Prostate gland (tissue), 2 donors: ENCODE results near the gene PDE8B. TPM values are rescaled to one million over a fixed set of nuclear protein-coding genes. Genes with fewer than 3 reads are reported as not detected.

Experiments
- DNase-seq: peaks from one replicate; pipeline ENCODE4 v3.0.0-alpha.2; 2019; ENCODE audit warnings: low spot score
- H3K27ac ChIP-seq, 2 donors: fragments of 200-600 bp; sonication (generic); 2 replicates each; pipeline ENCODE4 v1.5.1; 2017 to 2019
- H3K27me3 ChIP-seq: fragments of 200-600 bp; sonication (generic); replicated peaks from 2 replicates; pipeline ENCODE4 v1.5.1; 2019; ENCODE audit not compliant: insufficient read depth
- H3K36me3 ChIP-seq, 2 donors: fragments of 200-600 bp; sonication (generic); 1 replicate in 1 of 2; 2 replicates in 1 of 2; pipeline versions ENCODE4 v1.5.1 to v1.8.1; 2017 to 2019
- H3K4me1 ChIP-seq: fragments of 200-600 bp; sonication (generic); replicated peaks from 2 replicates; pipeline ENCODE4 v1.5.1; 2019
- H3K4me3 ChIP-seq, 2 donors: fragments of 200-600 bp; sonication (generic); 2 replicates each; pipeline ENCODE4 v1.5.1; 2017 to 2019
- H3K9me3 ChIP-seq: fragments of 200-600 bp; sonication (generic); 2 replicates; pipeline ENCODE4 v1.5.1; 2017
- POLR2A ChIP-seq: fragments of 450-650 bp; IDR thresholded peaks from one replicate; pipeline ENCODE4 v1.6.1; 2016; ENCODE audit warnings: antibody characterized with exemption, mild to moderate bottlenecking
- POLR2AphosphoS5 ChIP-seq: sonication (generic); formaldehyde crosslinking; IDR thresholded peaks from one replicate; pipeline ENCODE4 v1.6.1; 2017; ENCODE audit warnings: antibody characterized with exemption
- WGBS: methylation state at CpG from one replicate; pipeline ENCODE4 v1.1.5; 2018; 5-methylcytosine and 5-hydroxymethylcytosine counted together
- intact Hi-C: fragments of 100-400 bp; cut with DNase I; formaldehyde crosslinking; loops from one replicate; pipeline ENCODE4 v1.14.2; 2022
- total RNA-seq, 2 donors: library from RNA; depleted of rRNA; stranded (reverse); fragments of >200 nt; gene quantifications; one replicate each; pipeline ENCODE4 v1.1.0, GENCODE V29; 2016
- TF ChIP-seq, protein P1 (sequence below), 4 experiments: fragments of 200-600 bp in 2 of 4; fragments of 450-650 bp in 2 of 4; sonication (generic) in 2 of 4; IDR thresholded peaks; 1 replicate in 3 of 4; 2 replicates in 1 of 4; pipeline ENCODE4 v1.5.1; 2016 to 2019; ENCODE audit warnings: antibody characterized with exemption in 4 of 4, mild to moderate bottlenecking in 2 of 4, moderate library complexity in 2 of 4

PDE8B gene
- total RNA-seq, 2 donors from 2014 or later, result 25.6 to 66.0 TPM

DNA sequence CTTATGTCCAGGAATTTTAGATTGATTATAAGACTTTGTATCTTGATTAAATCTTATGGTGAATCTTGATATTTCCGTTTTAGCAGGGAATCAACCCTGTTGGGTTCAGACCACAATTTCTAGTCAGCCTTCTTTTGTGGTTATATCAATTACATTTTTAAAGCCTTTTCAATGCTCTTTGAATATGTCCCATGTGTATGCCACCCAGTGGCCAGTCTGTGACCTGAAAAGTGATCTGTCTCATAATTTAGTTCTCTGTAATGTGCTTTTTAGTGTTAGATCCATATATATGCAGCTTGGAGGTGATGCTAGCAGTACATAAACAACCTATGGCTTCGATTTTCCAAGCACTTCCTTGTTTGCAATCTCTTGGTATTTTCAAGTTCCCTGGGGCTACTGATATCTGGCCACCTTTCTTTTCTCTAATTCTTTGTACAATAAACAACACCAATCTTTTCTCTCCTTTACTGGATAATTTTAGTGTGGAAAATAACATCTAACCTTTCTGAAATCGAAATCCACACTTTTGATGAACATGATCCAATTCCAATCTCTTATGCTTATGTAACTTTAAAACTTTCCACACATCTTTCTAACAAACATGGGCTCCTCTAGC is 28.8 kb downstream of the PDE8B start:
- no peak overlapping the region for H3K27ac ChIP-seq
- 77% methylated on average over 3 of the region's 3 CpGs for WGBS
- H3K9me3 ChIP-seq, result no peaks in the 10 kb centered on the region
- no peaks in the 10 kb centered on the region for H3K27me3 ChIP-seq
- intact Hi-C loops, result no loop called here
- no peak for DNase-seq
- TF ChIP-seq, protein P1, sequence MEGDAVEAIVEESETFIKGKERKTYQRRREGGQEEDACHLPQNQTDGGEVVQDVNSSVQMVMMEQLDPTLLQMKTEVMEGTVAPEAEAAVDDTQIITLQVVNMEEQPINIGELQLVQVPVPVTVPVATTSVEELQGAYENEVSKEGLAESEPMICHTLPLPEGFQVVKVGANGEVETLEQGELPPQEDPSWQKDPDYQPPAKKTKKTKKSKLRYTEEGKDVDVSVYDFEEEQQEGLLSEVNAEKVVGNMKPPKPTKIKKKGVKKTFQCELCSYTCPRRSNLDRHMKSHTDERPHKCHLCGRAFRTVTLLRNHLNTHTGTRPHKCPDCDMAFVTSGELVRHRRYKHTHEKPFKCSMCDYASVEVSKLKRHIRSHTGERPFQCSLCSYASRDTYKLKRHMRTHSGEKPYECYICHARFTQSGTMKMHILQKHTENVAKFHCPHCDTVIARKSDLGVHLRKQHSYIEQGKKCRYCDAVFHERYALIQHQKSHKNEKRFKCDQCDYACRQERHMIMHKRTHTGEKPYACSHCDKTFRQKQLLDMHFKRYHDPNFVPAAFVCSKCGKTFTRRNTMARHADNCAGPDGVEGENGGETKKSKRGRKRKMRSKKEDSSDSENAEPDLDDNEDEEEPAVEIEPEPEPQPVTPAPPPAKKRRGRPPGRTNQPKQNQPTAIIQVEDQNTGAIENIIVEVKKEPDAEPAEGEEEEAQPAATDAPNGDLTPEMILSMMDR (IDR thresholded peaks at IDR 0.05), result peak in 1 of 4 experiments; percentile 34
- TF ChIP-seq POLR2A (no peak), POLR2AphosphoS5 (no peak)
- H3K4me1 ChIP-seq, result no peaks in the 10 kb centered on the region
- no peaks in the 10 kb centered on the region for H3K36me3 ChIP-seq
- H3K4me3 ChIP-seq, result no peak overlapping the region

DNA sequence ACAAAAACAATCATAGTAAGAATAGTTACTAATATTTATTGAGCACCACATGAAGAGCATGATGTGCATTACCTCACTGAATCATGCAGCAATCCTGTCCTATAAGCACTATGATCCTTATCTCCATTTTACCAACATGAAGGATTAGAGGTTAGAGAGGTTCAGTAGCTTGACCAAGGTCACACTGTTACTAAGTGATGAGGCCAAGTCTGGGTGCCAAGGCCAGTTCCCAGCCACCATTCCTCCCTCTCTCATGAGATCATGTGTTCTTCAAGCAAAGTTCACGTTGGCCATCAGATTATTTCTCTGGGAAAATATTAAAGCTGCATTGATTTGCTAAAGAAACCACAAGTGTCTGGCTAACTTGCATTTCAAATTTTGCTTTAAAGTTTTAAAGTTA is 31.0 kb downstream of the PDE8B start:
- DNase-seq, result no peak
- Histone ChIP-seq H3K9me3 (no peaks in the 10 kb centered on the region), H3K4me1 (no peaks in the 10 kb centered on the region), H3K4me3 (no peak overlapping the region), H3K27ac (no peak overlapping the region), H3K27me3 (no peaks in the 10 kb centered on the region), H3K36me3 (no peaks in the 10 kb centered on the region)
- WGBS, result 62% methylated on average over 1 of the region's 1 CpG
- no peak for TF ChIP-seq POLR2A
- no peak for TF ChIP-seq POLR2AphosphoS5
- TF ChIP-seq, protein P1 (IDR thresholded peaks at IDR 0.05), result no peak
- intact Hi-C loops, result no loop called here

DNA sequence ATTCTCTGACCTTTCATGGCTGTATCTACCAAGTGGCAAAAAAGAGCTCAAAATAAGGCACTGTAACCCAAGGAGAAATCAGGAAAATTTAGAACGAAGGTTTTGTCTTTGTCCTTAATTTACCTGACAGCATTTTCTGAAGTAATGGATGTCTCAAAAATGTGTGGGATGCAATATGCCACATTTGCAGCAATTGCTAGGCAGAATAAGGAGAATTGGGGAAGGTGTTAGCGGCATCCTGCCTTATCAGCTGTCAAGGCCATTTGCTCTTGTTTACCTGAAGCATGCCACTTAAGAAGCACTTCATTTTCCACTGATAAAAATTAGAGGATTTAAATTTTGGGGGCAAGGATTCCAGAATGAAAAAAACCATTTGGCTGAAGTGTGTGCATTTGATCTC is 39.0 kb downstream of the PDE8B start:
- Histone ChIP-seq H3K27ac (no peak overlapping the region), H3K27me3 (no peaks in the 10 kb centered on the region), H3K9me3 (no peaks in the 10 kb centered on the region), H3K4me1 (no peaks in the 10 kb centered on the region), H3K4me3 (no peak overlapping the region), H3K36me3 (no peaks in the 10 kb centered on the region)
- DNase-seq, result no peak
- no peak for TF ChIP-seq POLR2A
- TF ChIP-seq, protein P1 (IDR thresholded peaks at IDR 0.05), result no peak
- no peak for TF ChIP-seq POLR2AphosphoS5
- intact Hi-C loops, result no loop called here
- 95% methylated on average over 2 of the region's 2 CpGs for WGBS

DNA sequence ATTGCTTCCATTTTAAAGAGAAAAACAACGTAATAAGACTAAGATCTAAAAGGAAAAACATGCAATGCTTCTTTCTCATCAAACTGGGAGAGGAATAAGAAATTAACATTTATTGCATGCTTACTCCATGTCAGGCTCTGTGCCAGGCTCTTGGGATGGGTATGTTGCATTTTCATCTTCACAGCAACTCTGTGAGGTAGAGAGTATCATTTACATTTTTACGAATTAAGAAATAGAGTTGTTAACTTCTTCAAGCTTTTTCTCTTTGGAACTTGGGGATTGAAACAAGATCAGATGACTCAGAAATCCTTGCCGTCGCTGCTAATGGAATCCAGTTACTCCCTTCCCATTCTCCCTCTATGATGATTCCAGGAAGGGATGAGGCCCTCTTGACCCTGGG is 39.5 kb downstream of the PDE8B start:
- intact Hi-C loops, result no loop called here
- TF ChIP-seq POLR2A (no peak), POLR2AphosphoS5 (no peak)
- TF ChIP-seq, protein P1 (IDR thresholded peaks at IDR 0.05), result no peak
- H3K27me3 ChIP-seq, result no peaks in the 10 kb centered on the region
- no peak overlapping the region for H3K4me3 ChIP-seq
- H3K4me1 ChIP-seq, result no peaks in the 10 kb centered on the region
- H3K36me3 ChIP-seq, result no peaks in the 10 kb centered on the region
- no peak for DNase-seq
- H3K27ac ChIP-seq, result no peak overlapping the region
- WGBS, result 81% methylated on average over 4 of the region's 4 CpGs
- no peaks in the 10 kb centered on the region for H3K9me3 ChIP-seq

DNA sequence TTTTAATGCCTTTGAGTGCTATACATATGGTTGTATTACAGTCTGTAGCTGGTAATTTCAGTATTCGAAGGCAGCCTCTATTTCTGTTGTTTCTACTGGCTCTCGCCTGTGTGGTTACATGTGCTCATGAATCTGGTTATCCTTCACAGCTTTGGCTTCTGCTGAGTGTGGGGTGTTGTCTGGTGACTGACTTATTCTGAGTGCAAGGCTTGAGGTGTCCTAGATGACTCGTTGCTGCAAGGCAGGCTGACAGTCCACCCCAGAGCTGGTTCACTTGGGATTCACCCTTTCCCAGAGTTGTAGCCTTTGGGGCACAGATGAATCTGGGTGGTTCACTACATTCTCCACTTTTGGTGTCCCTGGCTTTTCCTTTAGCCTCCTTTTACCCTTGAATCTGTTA is 41.4 kb downstream of the PDE8B start:
- no peak overlapping the region for H3K27ac ChIP-seq

More for the DNA sequence above, 41.4 kb downstream of the PDE8B start:
- Histone ChIP-seq H3K36me3 (no peaks in the 10 kb centered on the region), H3K27me3 (no peaks in the 10 kb centered on the region), H3K4me1 (no peaks in the 10 kb centered on the region), H3K4me3 (no peak overlapping the region), H3K9me3 (no peaks in the 10 kb centered on the region)
- WGBS, result 85% methylated on average over 3 of the region's 3 CpGs
- no peak for DNase-seq
- TF ChIP-seq POLR2A (no peak), POLR2AphosphoS5 (no peak)
- TF ChIP-seq, protein P1 (IDR thresholded peaks at IDR 0.05), result no peak
- intact Hi-C loops, result no loop called here
